GM18505 (cell line): ENCODE results near the gene TSPO.
"Not testable (repeated sequence)": the region's sequence is repeated elsewhere in the genome, so short reads cannot be mapped to it uniquely, and the experiment has no call there.

Experiments used
- ATAC-seq: cut with Tn5 transposase; IDR thresholded peaks from one replicate; pipeline ENCODE4 v1.9.1; 2021; ENCODE audit not compliant: unreplicated experiment
- POLR2A ChIP-seq: IDR thresholded peaks from 4 replicates; pipeline ENCODE4 v1.6.1; 2011; ENCODE audit warnings: borderline replicate concordance; ENCODE audit not compliant: insufficient read depth, insufficient read length; ENCODE audit errors: extremely low read depth

The TSPO gene

DNA sequence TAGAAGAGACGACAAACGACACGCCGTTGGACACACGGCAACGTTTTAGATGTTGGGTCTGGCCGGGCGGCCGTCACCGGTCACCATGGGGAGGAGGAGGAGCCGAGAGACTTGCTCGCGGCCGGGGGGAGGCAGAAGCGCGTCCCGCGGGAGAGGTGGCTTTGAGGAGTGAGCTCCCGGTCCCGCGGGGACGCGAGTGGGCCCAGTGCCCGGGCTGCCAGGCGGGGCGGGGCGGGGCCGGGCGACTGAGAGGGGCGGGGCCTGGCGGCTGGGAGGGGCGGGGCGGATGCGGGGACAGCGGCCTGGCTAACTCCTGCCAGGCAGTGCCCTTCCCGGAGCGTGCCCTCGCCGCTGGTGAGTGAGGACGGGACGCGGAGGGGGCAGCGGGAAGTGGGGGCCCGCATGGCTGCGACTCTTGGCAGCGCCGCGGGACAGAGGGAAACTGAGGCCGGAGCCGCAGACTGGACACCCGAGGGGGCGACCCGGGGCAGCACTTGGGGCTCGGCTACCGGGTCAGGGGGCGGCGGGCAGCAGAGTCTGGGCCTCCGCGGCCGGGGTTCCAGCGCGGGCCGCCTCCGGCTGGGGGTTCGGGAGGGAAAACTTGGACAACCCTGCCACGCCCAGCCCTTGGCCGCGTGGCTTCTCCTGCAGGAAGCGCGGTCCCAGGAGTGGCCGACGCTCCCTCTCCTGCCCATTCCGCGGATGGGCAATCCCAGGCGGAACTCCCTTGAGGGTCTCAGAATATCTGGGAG is at the start of gene TSPO:
Gene TSPO, plus strand, starts transcription at position 309 of the 752 bp plus-strand sequence. CDS start 7,680 bp downstream, outside the sequence.
- ATAC-seq = no peak
- peak; percentile 22 for TF ChIP-seq POLR2A

DNA sequence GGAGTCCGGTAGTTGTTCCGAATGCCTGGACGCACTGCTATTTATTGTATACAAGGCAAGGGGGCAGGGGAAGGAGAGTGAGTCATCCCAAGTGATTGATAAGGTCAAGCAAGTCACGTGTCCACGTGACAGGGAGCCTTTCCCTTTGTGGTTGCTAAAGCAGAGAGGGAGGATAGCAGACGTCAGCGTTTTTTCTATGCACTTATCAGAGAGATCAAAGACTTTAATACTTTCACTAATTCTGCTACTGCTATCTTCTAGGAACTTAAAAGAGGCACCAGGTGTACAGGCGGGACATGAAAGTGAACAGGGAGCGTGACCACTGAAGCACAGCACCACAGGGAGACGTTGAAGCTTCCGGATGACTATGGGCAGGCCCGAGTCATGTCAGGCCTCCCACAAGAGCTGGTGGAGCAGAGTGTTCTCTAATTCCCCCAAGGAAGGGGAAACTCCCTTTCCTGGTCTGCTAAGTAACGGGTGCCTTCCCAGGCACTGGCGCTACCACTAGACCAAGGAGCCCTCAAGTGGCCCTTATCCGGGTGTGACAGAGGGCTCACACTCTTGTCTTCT is 47.2 kb upstream of the TSPO start:
- ATAC-seq = not testable (repeated sequence)

DNA sequence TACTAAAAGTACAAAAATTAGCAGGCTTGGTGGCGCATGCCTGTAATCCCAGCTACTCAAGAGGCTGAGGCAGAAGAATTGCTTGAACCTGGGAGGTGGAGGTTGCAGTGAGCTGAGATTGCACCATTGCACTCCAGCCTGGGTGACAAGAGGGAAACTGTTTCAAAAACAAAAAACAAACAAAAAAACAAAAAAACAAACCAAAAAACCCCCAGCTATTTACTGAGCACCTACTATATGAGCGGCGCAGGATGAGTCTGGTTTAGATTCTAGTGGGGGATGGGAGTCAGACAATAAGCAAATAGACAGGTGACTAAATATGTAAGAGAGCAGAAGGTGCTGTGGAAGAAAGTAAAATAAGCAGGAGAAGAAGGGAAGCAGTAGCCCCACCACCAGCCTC is 46.4 kb upstream of the TSPO start:
- ATAC-seq = not testable (repeated sequence)

DNA sequence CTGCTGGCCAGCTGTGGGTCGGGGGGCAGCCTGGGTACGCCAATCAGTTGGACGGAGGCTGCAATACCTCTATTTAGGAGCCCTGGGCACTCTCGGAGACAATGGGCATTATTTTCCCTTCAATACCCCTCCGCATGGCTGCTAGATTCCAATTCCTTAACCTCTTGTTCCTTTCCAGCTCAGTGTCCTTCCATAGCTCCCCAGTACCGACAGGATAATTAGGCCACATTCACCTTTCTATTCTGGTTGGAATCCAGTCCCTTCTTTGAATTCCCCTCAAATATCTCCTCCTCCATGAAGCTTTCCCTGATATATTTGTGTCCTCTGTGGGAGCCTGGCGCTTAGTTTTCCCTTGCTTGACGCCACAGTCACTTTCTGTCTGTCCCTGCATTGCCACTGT is 45.1 kb upstream of the TSPO start:
- TF ChIP-seq POLR2A = no peak
- no peak for ATAC-seq

DNA sequence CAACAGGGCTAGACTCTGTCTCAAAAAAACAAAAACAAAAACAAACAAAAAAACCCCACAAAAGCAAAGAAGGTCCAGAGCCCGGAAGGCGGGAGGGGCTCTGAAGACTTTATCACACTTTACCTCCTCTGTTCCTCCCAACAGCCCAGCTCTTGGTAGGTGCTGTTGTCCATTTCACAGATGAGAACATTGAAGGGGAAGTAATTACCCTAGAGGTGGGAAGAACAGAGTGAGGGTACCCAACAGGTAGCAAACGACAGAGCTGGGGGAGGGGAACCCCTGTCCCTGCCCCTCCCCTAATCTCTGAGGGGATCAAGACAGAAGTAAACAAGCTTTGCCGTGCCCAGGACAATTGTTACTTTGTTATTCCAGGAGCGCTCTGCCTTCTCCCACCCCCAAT is 41.8 kb upstream of the TSPO start:
- ATAC-seq = no peak
- no peak for TF ChIP-seq POLR2A

DNA sequence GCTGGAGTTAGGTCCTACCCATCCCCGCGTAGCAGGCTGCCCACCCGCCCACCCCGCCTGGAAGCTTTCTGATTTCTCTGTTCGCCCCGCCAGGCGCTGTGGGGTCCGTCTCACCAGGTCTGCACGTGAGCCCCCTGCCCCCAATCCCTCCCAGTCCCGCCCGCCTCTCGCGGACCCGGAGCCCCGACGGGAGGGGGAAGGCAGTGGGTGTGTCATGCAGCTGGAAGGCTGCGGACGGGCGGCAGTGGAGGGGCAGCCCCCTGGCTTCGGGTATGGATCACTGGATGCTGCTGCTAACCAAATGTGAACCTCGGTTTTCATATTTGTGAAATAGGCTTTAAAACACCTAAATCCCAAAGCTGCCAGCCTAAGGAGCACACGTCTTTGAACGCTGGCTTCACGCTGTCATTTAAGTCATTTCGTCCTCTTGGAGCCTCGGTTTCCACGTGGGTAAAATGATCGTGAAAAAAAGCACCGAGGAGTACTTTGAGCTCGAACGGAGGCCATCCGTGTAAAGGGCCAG is 41.4 kb upstream of the TSPO start:
- no peak for TF ChIP-seq POLR2A
- ATAC-seq = no peak

DNA sequence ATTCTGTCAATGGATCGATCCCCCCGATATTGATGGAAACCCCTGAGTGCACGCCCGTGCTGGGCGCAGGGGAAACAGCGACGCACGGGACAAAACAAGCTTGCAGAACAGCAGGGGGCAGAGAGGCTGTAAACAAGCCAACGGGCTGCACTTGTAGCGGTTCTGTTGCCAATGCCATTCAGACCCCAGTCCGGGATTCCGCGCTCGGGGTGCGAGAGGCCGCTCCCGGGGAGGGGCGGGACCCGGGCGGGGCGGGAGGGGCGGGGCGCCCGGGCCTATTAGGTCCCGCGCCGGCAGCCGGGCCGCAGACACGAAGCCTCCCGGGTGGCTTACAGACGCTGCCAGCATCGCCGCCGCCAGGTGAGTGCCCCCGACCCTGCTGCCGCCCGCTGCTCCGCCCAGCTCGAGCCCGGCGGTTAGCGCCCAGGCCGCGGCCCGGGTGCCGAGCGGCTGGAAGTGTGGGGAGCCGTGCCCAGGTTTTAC is 40.9 kb upstream of the TSPO start, which contains the start of gene BIK:
Gene BIK, plus strand, starts transcription at position 307 of the 483 bp plus-strand sequence. CDS start 13,273 bp downstream, outside the sequence.
- peak; percentile 52 for TF ChIP-seq POLR2A
- ATAC-seq = no peak

DNA sequence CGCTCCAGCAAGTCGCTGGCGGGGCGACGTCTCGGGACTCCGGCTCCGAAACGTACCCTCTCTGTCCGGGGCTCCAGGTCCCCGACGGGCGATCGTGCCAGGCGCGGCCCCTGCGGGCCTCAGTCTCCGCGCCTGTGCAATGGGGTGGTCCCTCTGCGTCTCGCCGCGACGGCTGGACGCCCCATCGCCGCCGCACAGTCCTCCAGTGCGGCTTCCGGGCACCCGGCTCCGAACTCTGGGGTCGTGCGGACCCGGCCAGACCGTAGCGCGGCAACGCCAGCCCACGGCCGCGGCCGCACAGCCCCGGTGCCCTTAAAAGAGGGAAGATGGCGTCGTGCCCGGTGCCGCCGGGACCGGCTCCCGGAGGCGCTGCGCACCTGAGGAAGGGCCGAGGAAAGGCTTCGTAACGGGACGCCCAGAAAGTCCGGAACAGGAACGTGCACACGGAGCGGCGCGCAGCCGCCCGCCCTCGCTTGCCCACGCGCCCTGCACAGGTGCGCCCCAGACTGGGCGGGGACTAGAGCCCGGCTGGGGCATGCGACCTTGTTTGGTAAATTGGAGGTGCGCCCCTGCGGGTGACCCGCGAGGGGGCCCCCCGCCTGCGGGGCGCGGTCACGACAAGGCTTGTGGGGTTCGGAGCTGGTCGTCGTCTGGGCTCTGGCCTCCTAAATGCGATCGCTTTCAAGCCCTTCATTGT is 40.3 kb upstream of the TSPO start:
- peak; percentile 3 for TF ChIP-seq POLR2A
- ATAC-seq = no peak

DNA sequence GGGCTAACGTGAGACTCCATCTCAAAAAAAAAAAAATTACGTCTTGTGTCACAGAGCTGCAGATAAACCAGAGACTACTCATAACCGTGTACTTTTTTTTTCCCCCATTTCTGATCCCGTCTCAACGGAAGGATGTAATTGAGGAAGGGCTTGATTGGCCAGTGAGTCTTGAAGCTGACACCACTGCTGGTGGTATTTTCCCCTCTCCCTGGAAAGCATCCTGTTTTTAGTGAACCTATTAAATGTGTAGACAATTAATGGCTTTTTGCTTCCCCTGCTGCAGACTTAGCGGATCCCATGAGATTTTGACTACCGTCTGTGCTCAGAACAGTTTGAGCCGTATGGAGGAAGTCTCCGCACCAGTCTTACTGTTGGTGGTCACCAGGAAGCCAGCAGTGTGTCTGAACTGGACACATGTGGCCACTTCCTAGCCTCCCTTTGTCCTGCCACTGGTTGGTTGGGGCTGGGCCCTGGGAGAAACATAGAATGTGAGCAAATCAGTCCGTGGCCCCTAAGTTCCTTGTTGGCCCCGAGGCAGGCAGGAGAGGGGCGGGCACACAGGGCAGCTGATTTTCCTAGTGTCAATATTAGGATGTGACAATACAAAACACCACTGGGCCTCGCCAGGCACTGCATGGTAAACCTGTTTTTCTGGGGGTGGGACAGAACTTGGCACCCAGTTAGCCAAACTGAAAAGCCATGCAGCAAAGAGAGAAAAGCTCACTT is 37.7 kb upstream of the TSPO start:
- ATAC-seq = no peak
- TF ChIP-seq POLR2A = no peak

DNA sequence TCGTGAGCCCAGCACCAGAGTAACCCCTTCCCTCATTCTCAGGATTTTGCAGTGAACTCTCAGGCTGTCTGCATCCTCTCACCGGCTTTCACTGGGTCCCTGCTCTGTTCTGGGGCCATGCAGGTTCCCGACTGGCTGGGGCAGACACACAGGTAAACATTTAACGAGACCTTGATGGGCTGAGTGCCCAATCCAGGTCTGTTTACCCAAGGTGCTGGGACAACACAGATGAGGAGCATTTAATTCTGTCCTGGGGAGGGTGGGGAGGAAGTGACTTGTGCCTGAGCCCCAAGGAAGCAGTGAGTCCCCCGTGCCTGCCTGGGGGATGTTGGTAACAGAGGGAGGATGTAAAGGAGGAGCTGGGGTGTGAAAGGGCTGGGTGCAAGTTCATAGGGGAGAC is 36.4 kb upstream of the TSPO start:
- no peak for ATAC-seq
- TF ChIP-seq POLR2A = no peak

DNA sequence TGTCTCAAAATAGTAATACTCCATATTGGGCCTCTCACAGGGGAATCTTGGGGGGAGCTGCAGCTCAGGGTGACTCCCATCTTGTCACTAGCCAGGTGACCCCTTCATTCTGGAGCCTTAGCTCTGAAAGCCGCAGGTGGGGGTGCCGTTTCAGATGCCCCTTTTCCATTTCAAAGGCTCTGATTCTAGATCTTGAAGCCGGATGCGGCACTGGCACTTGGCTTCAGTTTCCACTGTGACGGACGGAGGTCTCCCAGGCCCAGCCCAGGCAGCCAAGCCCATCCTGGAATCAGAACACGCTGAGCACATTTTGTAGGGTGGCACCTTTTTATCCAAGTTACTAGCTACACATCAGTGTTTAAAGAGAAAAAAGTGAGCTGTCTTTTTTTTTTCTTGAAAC is 34.4 kb upstream of the TSPO start:
- no peak for ATAC-seq
- no peak for TF ChIP-seq POLR2A

DNA sequence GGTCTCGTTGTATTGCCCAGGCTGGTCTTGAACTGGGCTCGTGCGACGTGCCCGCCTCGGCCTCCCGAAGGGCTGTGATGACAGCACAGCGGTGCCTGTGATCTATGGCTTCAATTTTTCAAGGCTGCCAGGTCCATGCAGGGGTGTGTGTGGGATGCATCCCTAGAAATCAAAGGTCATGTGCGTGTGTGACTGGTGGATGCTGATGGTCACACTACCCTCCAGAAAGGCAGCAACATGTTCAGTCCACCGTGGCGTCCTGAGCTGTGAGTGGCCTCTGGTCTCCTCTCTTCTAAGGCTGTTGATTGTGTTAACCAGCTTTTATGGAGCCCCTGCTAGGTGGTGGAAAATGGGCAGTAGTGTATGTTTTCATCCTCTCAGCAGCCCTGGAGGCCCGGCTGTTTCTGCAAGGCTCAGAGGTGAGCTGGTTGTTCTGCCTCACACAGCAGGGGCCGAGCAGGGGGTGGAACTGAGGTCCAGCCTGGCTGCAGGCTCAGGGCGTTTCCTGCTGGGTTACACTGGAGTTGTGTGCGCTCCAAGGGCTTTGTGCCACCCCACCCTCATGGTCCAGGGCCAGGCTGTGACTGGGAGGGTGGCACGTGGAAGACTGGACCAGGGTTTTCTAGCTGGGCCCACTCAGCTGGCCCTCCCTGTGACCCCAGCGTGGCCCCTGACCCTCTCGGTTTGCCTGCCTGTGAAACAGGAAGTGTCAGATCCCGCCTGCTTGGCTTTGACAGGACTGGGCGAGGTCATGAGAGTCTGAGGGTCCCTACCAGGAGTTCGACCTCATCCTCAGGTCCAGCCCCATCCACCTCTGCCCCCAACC is 33.1 kb upstream of the TSPO start:
- no peak for ATAC-seq
- no peak for TF ChIP-seq POLR2A

DNA sequence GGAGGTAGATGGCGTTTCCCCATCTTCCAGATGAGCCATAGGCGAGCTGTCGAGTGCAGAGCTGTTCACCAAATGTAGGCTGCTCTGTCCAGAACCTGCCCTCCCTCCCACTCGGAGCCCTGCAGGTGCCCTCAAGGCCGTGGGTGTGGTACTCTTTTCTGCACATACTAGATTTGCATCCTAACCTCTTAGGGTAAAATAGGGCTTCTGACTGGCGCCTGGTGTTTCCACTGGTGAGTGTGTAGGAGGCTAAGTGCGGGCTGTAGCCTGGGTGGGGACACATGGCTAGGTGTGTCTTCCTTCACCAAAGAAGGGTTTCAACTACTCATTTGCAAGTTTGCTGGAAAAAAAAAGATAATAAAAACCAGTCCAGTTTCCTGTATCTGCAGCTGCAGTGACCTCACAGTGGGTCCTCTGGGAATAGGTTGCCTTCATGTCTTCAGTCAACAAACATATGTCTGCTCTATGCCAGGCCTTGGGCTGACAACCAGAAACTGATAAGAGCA is 32.4 kb upstream of the TSPO start:
- no peak for ATAC-seq
- TF ChIP-seq POLR2A = no peak
